PFSK-1 (cell line): Measurements from ENCODE around the gene CNTNAP2.

Experiments
- FOXP2 ChIP-seq: optimal IDR thresholded peaks from 2 replicates; pipeline ENCODE3; 2011; ENCODE audit warnings: borderline replicate concordance, control low read depth, inconsistent platforms; ENCODE audit not compliant: insufficient read depth; ENCODE audit errors: extremely low read length, extremely low read depth
- POLR2AphosphoS5 ChIP-seq: IDR thresholded peaks from 2 replicates; pipeline ENCODE4 v1.6.1; 2012; ENCODE audit warnings: low read depth, mild to moderate bottlenecking, control low read depth, low read length, moderate library complexity
- REST ChIP-seq, 2 experiments: IDR thresholded peaks; 2 replicates each; pipeline versions ENCODE4 v1.6.1 to v1.8.0; 2011 to 2012; ENCODE audit warnings: low read depth in 2 of 2, low read length in 2 of 2, control low read depth in 1 of 2, inconsistent platforms in 1 of 2, mild to moderate bottlenecking in 1 of 2, moderate library complexity in 1 of 2; ENCODE audit not compliant: insufficient read depth in 1 of 2
- SIN3A ChIP-seq: IDR thresholded peaks from 2 replicates; pipeline ENCODE4 v1.6.1; 2012; ENCODE audit warnings: mild to moderate bottlenecking, low read length, moderate library complexity, borderline replicate concordance; ENCODE audit not compliant: insufficient read depth

DNA sequence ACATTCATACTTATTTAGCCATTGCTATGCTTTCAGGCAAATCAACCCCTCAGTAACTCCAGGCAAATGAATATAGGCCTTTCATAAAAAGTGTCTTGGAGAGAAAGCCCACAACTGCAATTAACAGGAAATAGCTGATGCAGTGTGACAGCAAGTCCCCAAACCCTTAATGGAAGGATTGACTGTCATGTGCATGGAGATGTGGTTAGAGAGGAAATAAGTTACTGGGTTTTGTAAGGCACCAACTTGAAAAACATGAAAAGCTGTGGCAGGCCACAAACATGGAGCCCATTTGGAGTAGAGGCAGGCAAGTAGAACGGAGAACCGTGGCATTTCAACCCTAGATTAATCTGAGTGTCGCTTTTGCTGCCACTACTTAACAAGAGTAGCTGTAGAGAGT is 1924.6 kb downstream of the CNTNAP2 start:
- TF ChIP-seq SIN3A: no peak
- TF ChIP-seq REST (IDR thresholded peaks at IDR 0.05; ENCODE audit: insufficient read depth in 1 of 2, low read depth in 2 of 2, low read length in 2 of 2): no peak
- no peak for TF ChIP-seq POLR2AphosphoS5
- no peak for TF ChIP-seq FOXP2
